GM12801 (cell line): ENCODE data around the gene UBE2H.

Experiments used
- TF ChIP-seq, protein P1 (sequence below): IDR thresholded peaks from one replicate; pipeline ENCODE4 v1.5.1; 2011; ENCODE audit warnings: control low read depth; ENCODE audit not compliant: insufficient read length; ENCODE audit errors: extremely low read depth

UBE2H gene

GRCh38 chr7:129865925-129866201 lies 86.9 kb downstream of the UBE2H start:
- TF ChIP-seq, protein P1, sequence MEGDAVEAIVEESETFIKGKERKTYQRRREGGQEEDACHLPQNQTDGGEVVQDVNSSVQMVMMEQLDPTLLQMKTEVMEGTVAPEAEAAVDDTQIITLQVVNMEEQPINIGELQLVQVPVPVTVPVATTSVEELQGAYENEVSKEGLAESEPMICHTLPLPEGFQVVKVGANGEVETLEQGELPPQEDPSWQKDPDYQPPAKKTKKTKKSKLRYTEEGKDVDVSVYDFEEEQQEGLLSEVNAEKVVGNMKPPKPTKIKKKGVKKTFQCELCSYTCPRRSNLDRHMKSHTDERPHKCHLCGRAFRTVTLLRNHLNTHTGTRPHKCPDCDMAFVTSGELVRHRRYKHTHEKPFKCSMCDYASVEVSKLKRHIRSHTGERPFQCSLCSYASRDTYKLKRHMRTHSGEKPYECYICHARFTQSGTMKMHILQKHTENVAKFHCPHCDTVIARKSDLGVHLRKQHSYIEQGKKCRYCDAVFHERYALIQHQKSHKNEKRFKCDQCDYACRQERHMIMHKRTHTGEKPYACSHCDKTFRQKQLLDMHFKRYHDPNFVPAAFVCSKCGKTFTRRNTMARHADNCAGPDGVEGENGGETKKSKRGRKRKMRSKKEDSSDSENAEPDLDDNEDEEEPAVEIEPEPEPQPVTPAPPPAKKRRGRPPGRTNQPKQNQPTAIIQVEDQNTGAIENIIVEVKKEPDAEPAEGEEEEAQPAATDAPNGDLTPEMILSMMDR: no peak

DNA sequence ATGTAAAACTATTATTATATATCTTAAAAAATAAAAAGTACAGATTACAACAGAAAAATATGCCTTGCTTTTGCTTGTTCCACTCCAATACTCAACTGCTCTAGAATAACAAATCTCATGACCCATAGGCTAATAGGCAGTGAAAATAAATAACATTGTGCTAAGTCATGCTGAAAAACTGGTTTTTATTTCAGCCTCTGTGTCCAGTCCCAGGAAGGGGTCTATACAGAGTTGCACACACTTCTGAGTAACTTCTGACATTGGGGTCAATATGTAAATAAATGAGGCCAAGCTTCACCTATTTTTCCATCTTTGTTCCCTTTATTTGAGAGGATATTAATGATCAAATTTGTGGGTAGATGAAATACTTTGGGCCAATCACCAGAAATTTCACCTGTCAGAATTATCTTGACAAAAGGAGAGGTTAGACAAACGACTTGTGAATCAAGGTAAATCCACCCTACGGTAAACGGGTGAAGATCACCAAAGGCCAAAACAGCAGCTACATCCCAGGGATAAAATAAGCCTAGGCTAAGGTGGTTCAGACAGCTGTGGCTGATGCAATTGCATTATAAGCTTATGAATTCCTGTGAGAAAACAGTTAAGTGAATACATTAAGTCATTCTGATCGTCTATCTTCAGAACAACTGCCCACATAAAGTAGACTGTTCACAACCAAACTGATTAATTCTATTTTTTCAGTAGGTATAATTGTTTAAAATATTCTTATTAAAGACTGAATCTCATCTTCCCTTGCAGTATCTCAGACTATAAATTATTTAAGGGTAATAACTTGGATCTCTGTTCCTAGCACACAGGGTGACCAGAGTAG lies 87.5 kb downstream of the UBE2H start:
- TF ChIP-seq, protein P1: no peak

DNA sequence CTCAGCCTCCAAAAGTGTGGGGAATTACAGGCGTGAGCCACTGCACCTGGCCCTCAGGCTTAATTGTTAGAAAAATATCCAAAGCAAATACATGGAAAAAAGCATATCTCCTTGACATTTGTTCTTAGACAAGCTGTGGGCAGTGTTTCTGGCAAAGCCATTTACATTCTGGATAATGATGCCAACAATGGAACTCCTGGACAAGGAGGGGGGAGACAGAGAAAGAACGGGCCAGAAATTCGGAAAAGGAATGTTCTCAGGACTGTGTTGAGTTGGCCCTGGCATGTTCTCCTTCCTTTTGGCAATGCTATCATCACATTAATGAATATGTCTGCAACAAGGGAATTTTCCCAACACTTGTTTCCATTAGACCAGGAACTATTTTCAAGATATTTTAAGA lies 88.7 kb downstream of the UBE2H start:
- TF ChIP-seq, protein P1: no peak

- TF ChIP-seq, protein P1: no peak
These were observed 90.1 kb downstream of the UBE2H start for GRCh38 chr7:129862682-129863081.

GRCh38 chr7:129859183-129859582 lies 93.6 kb downstream of the UBE2H start:
- TF ChIP-seq, protein P1: no peak

- TF ChIP-seq, protein P1: no peak
These were observed 94.3 kb downstream of the UBE2H start for GRCh38 chr7:129858490-129858889.

DNA sequence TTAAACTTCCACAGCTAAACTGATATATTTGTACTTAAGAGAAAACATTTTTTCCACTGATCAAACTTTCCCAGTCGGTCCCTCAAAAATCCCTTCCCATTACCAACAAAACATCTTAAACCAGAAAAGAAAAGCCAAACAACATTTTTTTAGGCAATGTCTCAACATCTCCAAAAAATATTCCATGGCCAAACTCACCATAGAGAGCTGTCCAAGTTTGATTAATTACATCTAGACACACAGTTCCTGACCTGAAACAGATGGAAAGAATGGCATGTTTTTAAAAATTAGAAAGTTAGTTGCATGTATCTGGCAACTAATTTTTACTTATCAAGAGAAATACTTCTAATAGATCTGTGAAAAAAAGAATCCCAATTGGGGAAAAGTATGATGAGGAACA lies 95.4 kb downstream of the UBE2H start:
- TF ChIP-seq, protein P1: no peak
